ENCODE results near the gene SLC16A2.

- no peak for TF ChIP-seq EZH2phosphoT487 (IDR thresholded peaks at IDR 0.05; ENCODE audit: borderline replicate concordance, low read depth)
- no peak for TF ChIP-seq GATA2 (CRISPR knock-in tag; IDR thresholded peaks at IDR 0.05)
- no peak for TF ChIP-seq SMC3 (IDR thresholded peaks at IDR 0.05; ENCODE audit: low read depth, low read length)
- TF ChIP-seq, protein P1, sequence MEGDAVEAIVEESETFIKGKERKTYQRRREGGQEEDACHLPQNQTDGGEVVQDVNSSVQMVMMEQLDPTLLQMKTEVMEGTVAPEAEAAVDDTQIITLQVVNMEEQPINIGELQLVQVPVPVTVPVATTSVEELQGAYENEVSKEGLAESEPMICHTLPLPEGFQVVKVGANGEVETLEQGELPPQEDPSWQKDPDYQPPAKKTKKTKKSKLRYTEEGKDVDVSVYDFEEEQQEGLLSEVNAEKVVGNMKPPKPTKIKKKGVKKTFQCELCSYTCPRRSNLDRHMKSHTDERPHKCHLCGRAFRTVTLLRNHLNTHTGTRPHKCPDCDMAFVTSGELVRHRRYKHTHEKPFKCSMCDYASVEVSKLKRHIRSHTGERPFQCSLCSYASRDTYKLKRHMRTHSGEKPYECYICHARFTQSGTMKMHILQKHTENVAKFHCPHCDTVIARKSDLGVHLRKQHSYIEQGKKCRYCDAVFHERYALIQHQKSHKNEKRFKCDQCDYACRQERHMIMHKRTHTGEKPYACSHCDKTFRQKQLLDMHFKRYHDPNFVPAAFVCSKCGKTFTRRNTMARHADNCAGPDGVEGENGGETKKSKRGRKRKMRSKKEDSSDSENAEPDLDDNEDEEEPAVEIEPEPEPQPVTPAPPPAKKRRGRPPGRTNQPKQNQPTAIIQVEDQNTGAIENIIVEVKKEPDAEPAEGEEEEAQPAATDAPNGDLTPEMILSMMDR (IDR thresholded peaks at IDR 0.05): no peak
- TF ChIP-seq TAF1 (IDR thresholded peaks at IDR 0.05; ENCODE audit: borderline replicate concordance, low read depth, low read length): no peak
- no peak for TF ChIP-seq POLR2AphosphoS5 (IDR thresholded peaks at IDR 0.05; ENCODE audit: low read depth, low read length)
- TF ChIP-seq RXRA (IDR thresholded peaks at IDR 0.05; ENCODE audit: borderline replicate concordance, low read depth): no peak
These were observed 158.4 kb downstream of the SLC16A2 start for GRCh38 chrX:74579597-74580198.
